Measurements from ENCODE around the gene CCDC160. TPM values are rescaled to one million over a fixed set of nuclear protein-coding genes. Genes with fewer than 3 reads are reported as not detected.

CCDC160 gene
- total and polyA plus RNA-seq, 2 of the 8 experiments (the other 6 are each of a cell fraction or from before 2014, with no cell fraction given), result 0.92 to 2.6 TPM

DNA sequence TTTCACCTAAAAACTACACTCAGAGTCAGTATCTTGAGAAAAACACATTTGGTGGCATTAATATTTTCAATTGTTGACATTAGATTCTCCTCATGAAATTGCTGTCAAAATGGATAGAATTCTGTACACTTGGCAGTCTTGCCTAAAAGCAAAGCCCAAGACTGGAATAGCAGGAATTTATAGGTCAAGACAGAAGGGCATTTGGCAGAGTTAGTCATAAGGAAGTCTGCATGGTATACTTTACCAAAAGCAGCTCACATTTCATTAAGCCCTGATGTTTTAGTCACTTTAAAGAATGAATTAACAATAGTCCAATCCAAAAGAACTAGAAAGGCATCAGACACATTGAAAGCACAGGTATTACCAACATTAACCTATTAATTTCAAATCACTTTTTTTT lies 7.1 kb downstream of the CCDC160 start:
- Histone ChIP-seq H3K27me3 (replicated peaks in 1 of 4; ENCODE audit: control insufficient read depth in 3 of 4, extremely low read depth in 1 of 4, insufficient read depth in 3 of 4, low read length in 3 of 4) (no peaks in the 10 kb centered on the region), H3K56ac (replicated peaks; ENCODE audit: insufficient read length, low read depth, low read length) (no peak overlapping the region), H4K20me1 (replicated peaks in 1 of 2; ENCODE audit: control insufficient read depth in 1 of 2, insufficient read depth in 2 of 2, low read length in 2 of 2) (no peaks in the 10 kb centered on the region), H3K4ac (replicated peaks; ENCODE audit: insufficient read length, low read depth, low read length) (no peak overlapping the region), H2BK15ac (ENCODE audit: low read length) (no peak overlapping the region), H3K27ac (ENCODE audit: low read depth, low read length) (no peak overlapping the region), H2BK20ac (ENCODE audit: low read length) (no peak overlapping the region), H3K4me2 (ENCODE audit: insufficient read depth in 1 of 2, low read depth in 2 of 2, low read length in 2 of 2) (no peak overlapping the region), H3K23me2 (ENCODE audit: low read depth, low read length) (no peaks in the 10 kb centered on the region), H2BK5ac (ENCODE audit: low read depth, low read length) (no peak overlapping the region), H3K23ac (ENCODE audit: insufficient read length) (no peak overlapping the region), H4K91ac (replicated peaks; ENCODE audit: insufficient read length, low read length) (no peak overlapping the region), H3K79me2 (ENCODE audit: control insufficient read depth in 1 of 2, insufficient read depth in 2 of 2, low read length in 2 of 2) (no peaks in the 10 kb centered on the region), H3K14ac (ENCODE audit: insufficient read length) (no peak overlapping the region), H2BK120ac (replicated peaks; ENCODE audit: low read depth, low read length) (no peak overlapping the region), H3K9me3 (ENCODE audit: insufficient read depth in 2 of 2, low read depth in 1 of 2, low read length in 1 of 2) (no peaks in the 10 kb centered on the region), H3K18ac (ENCODE audit: extremely low read depth, low read length) (no peak overlapping the region), H3K36me3 (ENCODE audit: control insufficient read depth in 2 of 4, insufficient read depth in 4 of 4, low read length in 3 of 4) (peaks cover 0 to 7% (median 0%) of the 10 kb centered on the region in 4 experiments; a peak in 2 of 8 replicates), H3K9ac (replicated peaks in 1 of 4; ENCODE audit: extremely low read depth in 1 of 4, low read depth in 3 of 4, low read length in 3 of 4) (no peak overlapping the region), H3K4me1 (replicated peaks in 1 of 4; ENCODE audit: control insufficient read depth in 3 of 4, insufficient read depth in 4 of 4, low read length in 3 of 4) (peaks cover 2 to 10% (median 6%) of the 10 kb centered on the region in 4 experiments; a peak in 4 of 7 replicates), H2AK5ac (ENCODE audit: low read depth, low read length) (no peak overlapping the region), H4K5ac (ENCODE audit: insufficient read length, low read depth, low read length) (no peak overlapping the region), H3K79me1 (ENCODE audit: low read depth, low read length) (no peaks in the 10 kb centered on the region), H3K4me3 (ENCODE audit: extremely low read depth in 1 of 4, insufficient read depth in 2 of 4, low read depth in 3 of 4, low read length in 4 of 4) (no peak overlapping the region), H2AFZ (ENCODE audit: low read length) (no peak overlapping the region), H2BK12ac (ENCODE audit: low read depth, low read length) (no peak overlapping the region), H4K8ac (ENCODE audit: extremely low read depth, insufficient read depth, low read length) (no peak overlapping the region)
- FAIRE-seq (no peak), DNase-seq (ENCODE audit: low read depth in 1 of 2, low spot score in 2 of 2) (no peak)
- CTCF ChIA-PET (ENCODE audit: partially characterized antibody), result interaction anchor here (0.9 to 3.3 kb wide), 2 partner anchors 10 to 13 kb away, joined by 5 to 11 read pairs; no protein-coding TSS in a partner anchor
- TF ChIP-seq ZNF274 (IDR thresholded peaks at IDR 0.05; ENCODE audit: borderline replicate concordance, extremely low read depth, low read length) (no peak), SRF (IDR thresholded peaks at IDR 0.05; ENCODE audit: low read depth, low read length) (no peak), RBBP5 (IDR thresholded peaks at IDR 0.05; ENCODE audit: borderline replicate concordance, low read depth, low read length) (no peak), SIRT6 (IDR thresholded peaks at IDR 0.05; ENCODE audit: low read length) (no peak), CTBP2 (IDR thresholded peaks at IDR 0.05; ENCODE audit: borderline replicate concordance, insufficient read depth, insufficient read length, low read length) (no peak), KDM1A (IDR thresholded peaks at IDR 0.05; ENCODE audit: borderline replicate concordance, low read length) (no peak), GTF2F1 (IDR thresholded peaks at IDR 0.05; ENCODE audit: borderline replicate concordance, low read depth, low read length) (no peak), POLR2A (IDR thresholded peaks at IDR 0.05; ENCODE audit: control extremely low read depth in 1 of 2, low read depth in 2 of 2, low read length in 2 of 2) (no peak), HDAC6 (IDR thresholded peaks at IDR 0.05; ENCODE audit: low read depth, low read length) (no peak)
- TF ChIP-seq, protein P1, sequence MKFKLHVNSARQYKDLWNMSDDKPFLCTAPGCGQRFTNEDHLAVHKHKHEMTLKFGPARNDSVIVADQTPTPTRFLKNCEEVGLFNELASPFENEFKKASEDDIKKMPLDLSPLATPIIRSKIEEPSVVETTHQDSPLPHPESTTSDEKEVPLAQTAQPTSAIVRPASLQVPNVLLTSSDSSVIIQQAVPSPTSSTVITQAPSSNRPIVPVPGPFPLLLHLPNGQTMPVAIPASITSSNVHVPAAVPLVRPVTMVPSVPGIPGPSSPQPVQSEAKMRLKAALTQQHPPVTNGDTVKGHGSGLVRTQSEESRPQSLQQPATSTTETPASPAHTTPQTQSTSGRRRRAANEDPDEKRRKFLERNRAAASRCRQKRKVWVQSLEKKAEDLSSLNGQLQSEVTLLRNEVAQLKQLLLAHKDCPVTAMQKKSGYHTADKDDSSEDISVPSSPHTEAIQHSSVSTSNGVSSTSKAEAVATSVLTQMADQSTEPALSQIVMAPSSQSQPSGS (IDR thresholded peaks at IDR 0.05; ENCODE audit: low read length), result no peak
- POLR2A ChIA-PET (ENCODE audit: partially characterized antibody), result interaction anchor here (1.0 kb wide), 1 partner anchor 12 kb away, joined by 3 read pairs; no protein-coding TSS in a partner anchor

Data from H1 (cell line).